ENCODE measurements around the gene BAD.

DNA sequence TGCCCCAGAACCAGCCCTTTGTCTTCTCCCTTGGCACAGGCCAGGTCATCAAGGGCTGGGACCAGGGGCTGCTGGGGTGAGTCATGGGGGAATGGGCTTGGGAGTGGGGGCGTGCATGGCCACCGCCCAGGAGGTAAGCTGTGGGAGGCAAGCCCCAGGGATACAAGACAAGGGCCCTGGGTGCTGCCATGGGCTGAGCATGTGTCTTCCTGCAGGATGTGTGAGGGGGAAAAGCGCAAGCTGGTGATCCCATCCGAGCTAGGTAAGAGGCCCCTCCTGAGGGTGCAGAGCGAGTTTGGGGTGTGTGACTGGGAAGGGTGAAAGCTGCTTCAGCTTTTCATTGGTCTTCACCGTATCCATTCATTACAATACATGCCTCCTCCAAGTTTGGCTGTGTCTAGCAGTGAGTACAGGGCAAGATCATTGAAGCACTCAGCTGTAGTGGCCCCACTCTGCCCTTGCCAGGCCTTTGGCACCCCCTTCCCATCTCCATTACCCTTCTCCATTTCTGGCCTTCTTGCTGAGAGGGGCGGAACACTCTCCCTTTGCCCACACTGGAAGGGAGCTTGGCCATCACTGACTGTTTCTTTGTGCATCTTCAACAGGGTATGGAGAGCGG lies 41.1 kb downstream of the BAD start:
- no peak for TF ChIP-seq BHLHE40 (IDR thresholded peaks at IDR 0.05; ENCODE audit: low read length)
- TF ChIP-seq, protein P1, sequence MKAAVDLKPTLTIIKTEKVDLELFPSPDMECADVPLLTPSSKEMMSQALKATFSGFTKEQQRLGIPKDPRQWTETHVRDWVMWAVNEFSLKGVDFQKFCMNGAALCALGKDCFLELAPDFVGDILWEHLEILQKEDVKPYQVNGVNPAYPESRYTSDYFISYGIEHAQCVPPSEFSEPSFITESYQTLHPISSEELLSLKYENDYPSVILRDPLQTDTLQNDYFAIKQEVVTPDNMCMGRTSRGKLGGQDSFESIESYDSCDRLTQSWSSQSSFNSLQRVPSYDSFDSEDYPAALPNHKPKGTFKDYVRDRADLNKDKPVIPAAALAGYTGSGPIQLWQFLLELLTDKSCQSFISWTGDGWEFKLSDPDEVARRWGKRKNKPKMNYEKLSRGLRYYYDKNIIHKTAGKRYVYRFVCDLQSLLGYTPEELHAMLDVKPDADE (CRISPR knock-in tag; IDR thresholded peaks at IDR 0.05) = no peak
- no peak for TF ChIP-seq ZNF510 (CRISPR knock-in tag; IDR thresholded peaks at IDR 0.05; ENCODE audit: low read depth)
- TF ChIP-seq HOXA3 (CRISPR knock-in tag; IDR thresholded peaks at IDR 0.05) = no peak
- TF ChIP-seq MAFK (conservative IDR thresholded peaks at IDR 0.05 in 1 of 2, IDR thresholded peaks at IDR 0.05 in 1 of 2; ENCODE audit: low read length in 2 of 2) = no peak
- no peak for TF ChIP-seq SMAD1 (CRISPR knock-in tag; IDR thresholded peaks at IDR 0.05; ENCODE audit: borderline replicate concordance, low read depth)
- no peak for TF ChIP-seq ZNF124 (CRISPR knock-in tag; IDR thresholded peaks at IDR 0.05)
- TF ChIP-seq LBX2 (CRISPR knock-in tag; IDR thresholded peaks at IDR 0.05; ENCODE audit: borderline replicate concordance) = no peak
